ENCODE data around the gene GRK1.

GRK1 gene

DNA sequence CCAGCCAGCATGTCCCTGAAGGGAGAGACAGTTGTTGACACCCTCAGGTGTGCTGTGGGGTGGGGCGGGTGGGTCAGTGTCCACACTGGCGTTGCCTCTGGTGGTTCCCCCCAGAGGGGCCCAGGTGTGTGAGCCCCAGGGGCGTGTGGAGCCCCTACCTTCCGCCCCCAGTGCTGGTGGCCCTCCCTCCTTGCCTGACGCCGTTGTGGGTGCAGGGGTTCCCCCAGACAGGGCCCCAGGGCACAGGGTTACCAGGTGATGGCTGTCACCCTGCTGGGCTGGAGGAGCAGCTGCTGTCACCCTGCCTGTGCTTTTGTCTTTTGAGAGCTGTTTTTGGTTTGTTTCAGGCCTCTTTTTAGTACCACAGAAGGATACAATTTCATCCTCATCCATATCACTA, 36.2 kb upstream of the GRK1 start:
- no peak for DNase-seq
- in situ Hi-C loops (cut with HindIII; ENCODE audit: low pct_ligation_motif_present, low pct_unique_long_range_greater_than_20kb, low sequenced_read_pairs) = no loop called here

DNA sequence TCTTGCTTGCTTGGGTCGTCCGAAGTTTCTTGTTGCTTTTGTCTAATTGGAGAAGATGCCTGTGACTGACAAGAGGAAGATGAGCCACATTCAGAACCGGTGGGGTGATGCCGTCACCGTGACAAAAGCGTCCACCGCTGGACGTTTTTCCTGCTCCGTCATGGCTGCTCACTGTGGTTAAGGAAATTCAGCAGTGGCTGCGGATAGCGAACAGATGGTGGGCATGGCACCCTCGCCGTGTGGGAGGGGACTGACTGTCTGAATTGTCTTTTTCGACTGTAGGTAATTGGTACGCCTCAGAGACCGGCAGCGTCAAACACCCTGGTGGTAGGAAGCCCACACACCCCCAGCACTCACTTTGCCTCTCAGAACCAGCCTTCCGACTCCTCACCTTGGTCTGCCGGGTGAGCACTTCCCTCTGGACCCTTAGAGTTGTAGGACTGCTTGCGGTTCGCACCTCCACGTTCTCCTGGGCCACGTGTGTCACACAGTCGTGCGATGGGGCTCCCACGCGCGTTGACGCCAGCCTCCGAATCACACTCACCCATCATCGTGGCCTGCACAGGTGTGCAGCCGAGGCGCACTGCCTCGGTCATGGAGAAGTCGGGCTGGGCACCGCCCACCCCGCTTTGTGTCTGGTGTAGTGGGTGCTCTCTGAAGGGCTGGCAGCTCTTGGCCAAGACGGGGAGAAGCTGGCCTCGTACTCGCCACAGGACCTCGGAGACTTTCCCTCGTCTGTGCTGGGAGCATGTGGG, 35.5 kb upstream of the GRK1 start:
- in situ Hi-C loops (cut with HindIII; ENCODE audit: low pct_ligation_motif_present, low pct_unique_long_range_greater_than_20kb, low sequenced_read_pairs) = no loop called here
- DNase-seq = no peak

DNA sequence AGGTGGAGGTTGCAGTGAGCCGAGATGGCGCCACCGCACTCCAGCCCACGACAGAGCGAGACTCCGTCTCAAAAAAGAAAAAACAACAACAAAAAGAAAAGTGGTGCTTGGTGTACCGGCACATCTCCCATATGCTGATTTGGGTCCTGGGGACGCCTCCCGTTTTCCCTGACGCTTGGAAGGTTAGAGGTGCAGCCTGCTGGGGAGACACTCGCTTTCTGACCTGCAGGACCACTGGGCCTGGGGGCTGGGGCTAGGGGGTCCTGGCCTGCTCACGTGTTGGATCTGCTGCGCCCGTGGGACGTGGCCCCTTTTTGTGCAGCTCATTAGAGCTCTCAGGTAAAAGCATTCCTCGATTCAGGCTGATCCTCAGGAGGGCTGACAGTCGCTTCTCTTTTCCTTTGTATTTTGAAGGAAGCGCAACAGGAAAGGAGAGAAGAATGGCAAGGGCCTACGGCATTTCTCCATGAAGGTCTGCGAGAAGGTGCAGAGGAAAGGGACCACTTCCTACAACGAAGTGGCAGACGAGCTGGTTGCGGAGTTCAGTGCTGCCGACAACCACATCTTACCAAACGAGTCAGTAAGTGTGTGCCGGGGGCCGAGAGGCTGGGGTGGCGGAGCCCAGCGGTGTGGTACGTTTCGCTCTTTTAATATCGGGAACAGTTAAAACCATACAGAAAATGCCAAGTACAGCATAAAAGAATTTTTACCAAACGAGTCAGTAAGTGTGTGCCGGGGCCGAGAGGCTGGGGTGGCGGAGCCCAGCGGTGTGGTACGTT, 34.1 kb upstream of the GRK1 start:
- in situ Hi-C loops (cut with HindIII; ENCODE audit: low pct_ligation_motif_present, low pct_unique_long_range_greater_than_20kb, low sequenced_read_pairs) = no loop called here
- no peak for DNase-seq

DNA sequence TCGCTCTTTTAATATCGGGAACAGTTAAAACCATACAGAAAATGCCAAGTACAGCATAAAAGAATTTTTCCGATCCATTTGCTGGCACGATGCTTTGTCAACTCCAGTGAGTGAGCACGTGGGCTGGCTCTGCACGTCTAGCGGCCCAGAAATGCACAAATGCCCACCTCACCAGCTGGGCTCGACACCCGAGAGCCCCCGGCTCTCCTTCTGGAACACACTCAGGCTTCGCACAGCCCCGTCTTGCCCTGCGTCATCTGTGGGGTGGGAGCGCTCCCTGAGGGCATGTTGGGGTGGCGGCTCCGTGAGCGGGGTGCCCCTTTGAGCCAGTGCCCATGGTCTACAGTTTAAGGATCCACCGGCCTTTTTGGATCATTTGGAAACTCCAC, 33.5 kb upstream of the GRK1 start:
- no peak for DNase-seq
- in situ Hi-C loops (cut with HindIII; ENCODE audit: low pct_ligation_motif_present, low pct_unique_long_range_greater_than_20kb, low sequenced_read_pairs) = no loop called here

DNA sequence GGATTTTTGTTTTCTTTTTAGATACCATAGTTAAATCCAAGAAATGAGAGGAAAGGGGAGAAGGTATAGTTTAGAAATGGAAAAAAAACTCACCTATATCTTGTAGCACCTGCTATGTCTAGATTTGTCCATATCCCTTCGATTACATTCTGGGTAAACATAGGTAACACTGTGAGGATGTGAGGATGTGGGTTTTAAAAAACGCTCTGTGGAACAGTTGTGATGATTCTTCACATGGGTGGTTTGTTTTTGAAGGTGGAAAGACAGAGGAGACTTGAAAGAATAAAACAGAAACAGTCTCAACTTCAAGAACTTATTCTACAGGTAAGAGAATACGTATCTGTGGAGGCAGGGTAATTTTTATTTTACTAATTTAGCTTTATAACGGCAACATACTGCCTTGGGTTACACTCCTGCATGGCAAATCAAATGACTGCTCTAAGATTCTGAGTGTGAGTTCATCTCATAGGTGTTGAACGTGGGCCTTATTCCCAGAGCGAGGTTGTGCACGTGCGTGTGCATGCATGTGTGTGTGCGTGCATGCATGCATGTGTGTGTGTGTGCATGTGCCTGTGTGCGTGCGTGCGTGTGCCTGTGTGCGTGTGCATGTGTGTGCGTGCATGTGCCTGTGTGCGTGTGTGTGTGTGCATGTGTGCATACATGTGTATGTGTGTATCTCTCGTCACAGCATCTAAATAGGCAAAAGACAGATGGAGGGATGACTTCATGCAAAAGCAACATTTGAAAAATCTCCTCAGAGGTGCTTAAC, 32.6 kb upstream of the GRK1 start:
- DNase-seq = no peak
- in situ Hi-C loops (cut with HindIII; ENCODE audit: low pct_ligation_motif_present, low pct_unique_long_range_greater_than_20kb, low sequenced_read_pairs) = no loop called here

DNA sequence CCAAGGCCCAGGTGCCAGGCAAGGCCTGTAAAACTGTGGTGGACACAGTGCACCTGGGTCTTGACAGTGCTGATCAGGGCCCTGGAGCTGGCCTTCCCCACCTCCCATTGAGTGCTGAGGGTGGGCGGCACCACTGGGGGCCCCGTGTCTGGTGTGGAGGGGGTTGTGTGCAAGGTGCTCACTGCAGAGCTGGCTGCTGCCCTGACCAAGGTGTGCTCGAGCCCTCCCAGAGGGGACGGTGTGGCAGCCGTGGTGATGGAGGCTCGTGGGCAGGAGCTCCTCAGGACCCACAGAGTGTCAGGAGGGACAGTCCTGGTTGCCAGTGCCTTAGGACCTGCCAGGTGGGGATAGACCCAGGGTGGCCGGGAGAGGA, 32.0 kb upstream of the GRK1 start:
- in situ Hi-C loops (cut with HindIII; ENCODE audit: low pct_ligation_motif_present, low pct_unique_long_range_greater_than_20kb, low sequenced_read_pairs) = no loop called here
- no peak for DNase-seq

DNA sequence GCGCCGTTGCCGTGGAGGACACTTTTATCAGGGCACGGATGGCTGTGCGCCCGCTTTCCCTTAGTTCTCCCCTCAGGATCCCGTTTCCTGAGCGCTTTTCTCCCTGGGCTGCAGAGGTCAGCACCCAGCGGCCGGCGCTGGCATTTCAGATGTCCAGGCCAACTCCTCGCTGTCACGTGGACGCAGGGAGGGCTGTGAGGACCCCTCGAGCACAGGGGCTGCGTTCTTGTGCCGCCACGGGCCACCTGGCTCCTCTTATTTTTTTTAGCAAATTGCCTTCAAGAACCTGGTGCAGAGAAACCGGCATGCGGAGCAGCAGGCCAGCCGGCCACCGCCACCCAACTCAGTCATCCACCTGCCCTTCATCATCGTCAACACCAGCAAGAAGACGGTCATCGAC, 31.3 kb upstream of the GRK1 start:
- DNase-seq = no peak
- in situ Hi-C loops (cut with HindIII; ENCODE audit: low pct_ligation_motif_present, low pct_unique_long_range_greater_than_20kb, low sequenced_read_pairs) = no loop called here

DNA sequence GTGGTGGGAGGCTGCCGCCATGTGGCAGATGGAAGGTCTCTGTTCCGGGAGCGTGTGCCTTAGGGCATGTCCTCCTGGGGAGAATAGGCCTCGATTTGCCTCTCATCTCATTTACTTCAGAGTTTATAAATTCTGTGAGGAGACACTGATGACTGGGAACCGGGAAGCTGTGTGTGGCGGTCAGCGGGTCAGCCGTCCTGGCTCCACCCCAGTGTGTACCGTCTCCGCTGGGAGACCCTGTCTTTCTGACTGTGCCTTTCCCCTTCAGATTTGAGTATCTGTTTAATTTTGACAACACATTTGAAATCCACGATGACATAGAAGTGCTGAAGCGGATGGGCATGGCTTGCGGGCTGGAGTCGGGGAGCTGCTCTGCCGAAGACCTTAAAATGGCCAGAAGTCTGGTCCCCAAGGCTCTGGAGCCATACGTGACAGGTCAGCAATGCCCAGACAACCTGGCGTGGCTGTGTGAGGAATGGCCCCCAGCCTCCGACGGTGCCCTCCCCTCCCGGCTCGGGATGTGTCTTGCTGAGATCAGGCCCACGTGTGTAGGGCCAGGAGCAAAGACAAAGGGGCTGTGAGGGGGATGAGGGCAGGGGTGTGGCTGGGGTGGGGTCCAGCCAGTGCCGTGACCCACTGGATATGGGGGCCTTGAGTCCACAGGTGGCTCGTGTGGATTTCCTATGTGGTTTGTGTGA, 30.6 kb upstream of the GRK1 start:
- DNase-seq = no peak
- in situ Hi-C loops (cut with HindIII; ENCODE audit: low pct_ligation_motif_present, low pct_unique_long_range_greater_than_20kb, low sequenced_read_pairs) = no loop called here

DNA sequence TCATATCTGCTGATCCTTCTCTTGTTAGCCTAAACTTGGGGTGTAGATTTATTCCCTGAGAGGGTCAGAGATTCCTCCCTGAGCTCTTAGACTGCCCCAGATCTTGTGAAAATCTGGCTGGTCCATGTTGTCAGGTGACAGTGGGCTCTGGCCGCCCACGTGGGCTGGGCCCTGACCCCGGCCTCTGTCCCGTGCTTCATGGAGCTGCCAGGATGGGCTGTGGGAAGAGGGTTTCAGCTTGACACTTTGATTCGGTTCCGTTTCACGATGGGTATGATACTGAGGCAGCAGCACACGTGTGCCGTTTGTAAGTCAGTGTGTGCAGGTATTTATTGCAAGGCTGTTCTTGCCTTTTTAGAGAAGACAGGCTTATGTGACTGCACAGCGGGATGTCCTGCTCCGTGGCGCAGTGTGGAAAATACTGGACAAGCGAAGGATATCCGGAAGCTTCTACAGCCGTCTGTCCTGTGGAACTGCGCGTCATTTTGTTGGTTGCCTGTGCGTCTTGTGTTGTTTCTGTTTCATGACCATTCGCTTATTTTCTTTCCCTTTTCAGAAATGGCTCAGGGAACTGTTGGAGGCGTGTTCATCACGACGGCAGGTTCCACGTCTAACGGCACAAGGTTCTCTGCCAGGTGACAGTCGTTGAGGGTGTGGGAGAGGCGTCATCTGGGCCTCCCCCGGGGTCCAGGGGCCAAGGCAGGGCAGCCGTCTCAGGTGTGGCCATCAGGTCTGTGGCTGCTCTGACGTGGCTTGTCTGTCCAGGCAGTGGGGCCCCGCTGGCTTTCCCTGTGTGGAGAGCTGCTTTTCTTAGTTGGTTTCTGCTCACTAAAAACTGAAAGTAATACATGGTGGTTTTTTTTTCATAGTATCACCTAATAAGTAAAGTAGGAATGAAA, 29.5 kb upstream of the GRK1 start:
- DNase-seq = no peak
- in situ Hi-C loops (cut with HindIII; ENCODE audit: low pct_ligation_motif_present, low pct_unique_long_range_greater_than_20kb, low sequenced_read_pairs) = no loop called here

DNA sequence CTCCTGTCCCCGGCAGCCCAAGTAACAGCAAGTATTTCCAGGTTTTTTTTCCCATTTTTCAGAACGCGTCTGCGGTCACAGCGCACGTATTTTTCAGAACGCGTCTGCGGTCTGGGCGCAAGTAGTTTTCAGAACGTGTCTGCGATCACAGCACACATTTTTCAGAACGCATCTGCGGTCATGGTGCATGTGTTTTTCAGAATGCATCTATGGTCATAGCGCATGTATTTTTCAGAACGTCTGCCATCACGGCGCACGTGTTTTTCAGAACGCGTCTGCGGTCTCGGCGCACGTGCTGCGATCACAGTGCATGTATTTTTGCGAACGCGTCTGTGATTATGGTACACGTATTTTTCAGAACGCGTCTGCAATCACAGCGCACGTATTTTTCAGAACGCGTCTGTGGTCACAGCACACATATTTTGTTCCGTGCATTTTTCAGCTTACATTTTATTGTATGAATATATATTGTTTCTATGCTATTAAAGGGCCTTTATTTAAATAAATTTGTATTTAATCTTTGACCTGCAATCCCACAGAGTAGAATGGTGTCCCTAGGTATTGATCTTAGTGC, 28.8 kb upstream of the GRK1 start:
- DNase-seq = no peak
- in situ Hi-C loops (cut with HindIII; ENCODE audit: low pct_ligation_motif_present, low pct_unique_long_range_greater_than_20kb, low sequenced_read_pairs) = no loop called here

DNA sequence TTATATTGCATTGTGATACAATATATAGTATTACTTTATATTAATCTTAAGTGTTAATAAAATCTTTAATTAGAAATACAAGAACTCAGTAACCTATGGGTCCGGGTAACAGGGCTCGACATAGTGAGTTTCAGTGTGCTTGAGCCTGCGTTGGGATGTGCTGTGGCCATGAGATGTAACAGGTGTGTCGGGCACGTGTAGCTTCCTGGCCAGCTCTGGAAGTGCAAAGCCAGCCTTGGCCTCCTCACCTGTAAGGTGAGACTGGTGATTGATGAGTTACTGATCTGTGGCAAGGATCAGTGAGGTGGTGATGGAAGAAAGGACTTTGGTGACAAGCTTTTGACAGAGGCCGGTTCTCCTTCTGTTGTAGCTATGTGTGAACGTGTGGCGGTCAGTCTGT, 28.2 kb upstream of the GRK1 start:
- in situ Hi-C loops (cut with HindIII; ENCODE audit: low pct_ligation_motif_present, low pct_unique_long_range_greater_than_20kb, low sequenced_read_pairs) = no loop called here
- DNase-seq = no peak

DNA sequence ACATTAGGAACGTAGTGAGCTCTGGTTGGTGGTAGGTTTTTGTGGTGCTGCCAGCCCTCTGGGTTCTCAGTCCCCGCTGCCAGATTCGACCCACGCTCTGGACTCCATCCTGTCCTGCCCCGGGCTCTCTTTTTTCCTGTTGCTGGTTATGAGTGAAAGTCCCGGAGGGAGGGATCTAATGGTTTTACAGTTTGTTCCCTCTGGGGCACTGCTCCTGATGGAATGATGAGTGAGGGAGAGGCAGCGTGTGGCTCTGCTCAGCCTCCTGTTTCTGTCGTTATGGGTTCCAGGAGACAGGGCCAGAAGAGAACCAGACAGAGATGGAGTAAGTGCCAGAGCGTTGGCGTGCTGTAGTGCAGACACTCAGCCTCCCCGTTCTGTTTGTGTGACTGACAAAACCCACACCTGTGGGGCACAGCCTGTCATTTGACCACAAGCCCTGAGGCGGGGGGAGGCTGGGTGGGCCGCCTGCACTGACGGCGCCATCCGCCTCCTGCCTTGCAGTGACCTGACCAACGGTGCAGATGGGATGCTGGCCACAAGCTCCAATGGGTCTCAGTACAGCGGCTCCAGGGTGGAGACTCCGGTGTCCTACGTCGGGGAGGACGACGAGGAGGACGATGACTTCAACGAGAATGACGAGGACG, 27.3 kb upstream of the GRK1 start:
- in situ Hi-C loops (cut with HindIII; ENCODE audit: low pct_ligation_motif_present, low pct_unique_long_range_greater_than_20kb, low sequenced_read_pairs) = no loop called here

DNA sequence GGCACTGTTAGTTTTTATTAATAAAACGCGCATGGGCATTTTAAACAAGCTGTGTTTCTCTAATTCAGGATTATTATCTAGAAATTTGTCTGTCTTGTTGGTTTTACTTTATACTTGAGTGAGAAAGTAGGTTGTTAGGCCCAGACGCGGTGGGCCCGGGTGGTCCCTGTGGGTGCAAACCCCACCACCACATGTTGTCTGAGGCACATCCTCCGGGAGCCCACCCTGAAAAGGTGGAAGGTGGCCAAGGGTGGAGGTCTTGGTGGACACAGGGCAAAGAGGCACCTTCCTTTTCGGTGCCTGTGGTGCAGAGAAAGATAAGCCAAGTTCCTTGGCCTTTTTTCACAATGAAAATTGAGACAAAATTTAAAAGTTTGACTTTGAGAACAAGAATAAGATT, 25.6 kb upstream of the GRK1 start:
- DNase-seq = no peak
- in situ Hi-C loops (cut with HindIII; ENCODE audit: low pct_ligation_motif_present, low pct_unique_long_range_greater_than_20kb, low sequenced_read_pairs) = no loop called here

More for the DNA sequence above, 27.3 kb upstream of the GRK1 start:
- no peak for DNase-seq

DNA sequence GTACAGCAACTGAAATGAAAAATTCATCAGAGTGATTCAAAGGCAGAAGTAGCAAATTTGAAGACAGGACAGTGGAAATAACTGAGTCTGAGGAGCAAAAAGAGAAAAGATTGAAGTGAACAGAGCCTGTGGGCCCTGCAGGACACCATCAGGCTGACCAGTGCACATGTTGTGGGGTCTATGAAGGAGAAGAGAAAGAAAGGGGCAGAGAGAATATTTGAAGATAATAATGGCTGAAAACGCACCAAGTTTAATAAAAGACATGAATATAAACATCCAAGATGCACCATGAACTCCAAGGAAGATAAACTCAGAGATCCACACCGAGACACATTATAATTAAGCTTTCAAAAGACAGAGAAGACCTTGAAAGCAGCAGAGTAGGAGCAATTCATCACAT, 24.5 kb upstream of the GRK1 start:
- in situ Hi-C loops (cut with HindIII; ENCODE audit: low pct_ligation_motif_present, low pct_unique_long_range_greater_than_20kb, low sequenced_read_pairs) = no loop called here
- no peak for DNase-seq

DNA sequence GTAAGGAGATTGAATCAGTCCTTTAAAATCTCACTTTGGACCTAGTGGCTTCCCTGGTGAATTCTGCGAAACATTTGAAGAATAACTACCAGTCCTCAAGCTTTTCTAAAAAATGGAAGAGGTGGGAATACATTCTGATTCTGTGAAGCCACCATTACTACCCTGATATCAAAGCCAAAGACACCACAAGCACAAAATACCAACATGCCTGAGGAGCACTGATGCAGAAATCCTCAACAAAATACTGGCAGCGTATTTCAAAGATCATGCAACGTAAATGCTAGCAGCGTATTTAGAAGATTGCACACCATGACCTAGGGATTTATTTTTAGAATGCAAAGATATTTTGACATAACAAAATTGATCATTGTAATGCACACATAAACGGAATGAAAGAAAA, 23.4 kb upstream of the GRK1 start:
- in situ Hi-C loops (cut with HindIII; ENCODE audit: low pct_ligation_motif_present, low pct_unique_long_range_greater_than_20kb, low sequenced_read_pairs) = no loop called here
- peak; percentile 72 for DNase-seq

DNA sequence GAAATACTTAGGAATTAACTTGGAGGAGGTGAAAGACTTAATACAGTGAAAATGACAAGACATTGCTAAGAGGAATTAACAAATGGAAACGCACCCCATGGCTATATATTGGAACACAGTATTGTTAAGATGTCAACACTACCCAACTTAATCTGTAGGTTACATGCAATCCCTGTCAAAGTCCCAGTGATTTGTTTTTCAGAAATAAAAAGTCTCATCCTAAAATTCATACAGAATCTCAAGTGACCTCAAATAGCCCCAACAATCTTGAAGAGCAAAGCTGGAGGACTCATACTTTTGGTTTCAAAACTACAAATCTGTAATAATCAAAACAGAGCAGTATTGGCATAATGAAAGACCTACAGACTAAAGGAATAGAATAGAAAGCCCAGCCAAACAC, 22.2 kb upstream of the GRK1 start:
- in situ Hi-C loops (cut with HindIII; ENCODE audit: low pct_ligation_motif_present, low pct_unique_long_range_greater_than_20kb, low sequenced_read_pairs) = no loop called here

DNA sequence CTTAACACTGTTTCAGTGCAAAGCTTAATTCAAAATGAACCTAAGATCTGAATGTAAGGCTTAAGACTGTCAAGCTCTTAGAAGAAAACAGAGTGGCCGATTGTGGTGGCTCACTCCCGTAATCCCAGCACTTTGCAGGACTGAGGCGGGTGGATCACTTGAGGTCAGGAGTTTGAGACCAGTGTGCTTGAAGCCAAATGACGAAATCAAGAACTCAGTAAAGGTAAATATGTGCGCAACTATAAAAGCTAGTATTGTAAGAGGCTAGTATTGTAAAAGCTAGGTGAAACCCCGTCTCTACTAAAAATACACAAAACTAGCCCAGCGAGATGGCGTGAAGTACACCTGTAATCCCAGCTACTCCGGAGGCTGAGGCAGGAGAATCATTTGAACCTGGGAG, 21.7 kb upstream of the GRK1 start:
- no peak for DNase-seq
- in situ Hi-C loops (cut with HindIII; ENCODE audit: low pct_ligation_motif_present, low pct_unique_long_range_greater_than_20kb, low sequenced_read_pairs) = no loop called here

More for the DNA sequence above, 22.2 kb upstream of the GRK1 start:
- DNase-seq = no peak

Measured in ACHN (cell line).